Left renal pelvis (tissue), 4 donors: ENCODE results near the gene POLR2E. TPM values are rescaled to one million over a fixed set of nuclear protein-coding genes. Genes with fewer than 3 reads are reported as not detected.

Experiments
- DNase-seq, 4 donors: peaks; one replicate each; pipeline ENCODE4 v3.0.0-alpha.2; 2013; ENCODE audit warnings: low read depth in 4 of 4, low spot score in 3 of 4
- polyA plus RNA-seq, 4 donors: library from polyadenylated mRNA; unstranded; fragments of 120-200 nt; gene quantifications; one replicate each; pipeline ENCODE4 v1.2.1, GENCODE V29; 2013; ENCODE audit not compliant: insufficient read length in 4 of 4

The POLR2E gene
- polyA plus RNA-seq, 4 donors = 106 to 154 (median 145) TPM

DNA sequence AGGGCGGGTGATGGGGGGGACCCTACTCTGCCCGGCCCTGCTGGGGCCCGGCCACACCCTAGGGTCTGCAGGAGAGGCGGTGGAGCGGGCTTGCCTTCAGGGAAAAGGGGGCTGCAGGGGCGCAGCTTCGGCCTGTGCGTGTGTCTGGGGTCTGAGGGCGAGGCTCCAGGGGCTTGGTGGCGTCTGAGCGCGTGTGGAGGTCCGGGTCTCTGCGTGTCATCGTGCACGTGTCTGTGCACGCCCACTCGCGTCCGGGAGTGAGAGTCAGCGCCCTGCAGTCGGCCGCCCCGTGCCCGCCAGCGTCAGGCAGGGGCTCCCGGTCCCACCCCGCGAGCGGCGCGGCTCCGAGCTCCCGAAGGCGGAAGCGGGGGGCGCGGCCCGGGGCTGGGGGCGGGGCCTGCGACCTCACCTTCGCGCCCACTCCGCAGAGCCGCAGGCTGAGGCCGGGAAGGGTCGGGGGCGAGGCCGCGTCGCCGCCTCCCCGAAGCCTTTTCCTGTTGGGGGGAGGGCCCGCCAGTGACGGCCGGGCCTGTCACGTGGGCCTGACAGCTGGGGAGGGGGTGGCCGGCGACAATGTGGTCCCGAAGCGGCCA, 28.3 kb downstream of the POLR2E start, which contains the start of gene ARHGAP45:
Gene ARHGAP45, plus strand, starts transcription at position 420 of the 593 bp plus-strand sequence. CDS start 239 bp downstream, outside the sequence.
- DNase-seq = no peak

DNA sequence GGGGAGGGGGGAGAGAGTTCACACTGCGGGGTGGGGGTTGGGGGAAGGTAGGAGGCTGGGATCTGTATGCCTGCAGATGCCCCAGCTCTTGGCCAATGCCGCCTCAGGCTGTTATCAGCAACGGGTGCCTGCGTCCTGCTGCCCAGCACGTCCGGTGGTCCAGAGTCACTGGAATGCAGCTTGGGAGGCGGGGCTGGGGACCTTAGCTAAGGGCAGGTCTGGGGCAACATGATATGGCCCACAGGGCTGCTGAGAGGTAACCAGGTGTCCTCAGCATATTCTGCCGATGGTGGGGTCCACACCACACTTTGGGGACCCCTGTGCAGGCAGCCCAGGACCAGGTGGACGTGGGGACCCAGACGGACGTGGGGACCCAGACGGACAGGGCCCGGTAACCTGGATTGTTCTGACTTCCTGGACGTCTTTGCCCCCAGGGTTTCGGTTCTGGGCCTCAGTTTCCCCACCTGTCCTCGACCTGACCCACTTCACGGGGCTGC, 28.9 kb downstream of the POLR2E start:
- no peak for DNase-seq

GRCh38 chr19:1065606-1066109, 29.5 kb downstream of the POLR2E start:
- DNase-seq = no peak

- DNase-seq = peak in 1 of 4 donors; percentile 25
Measured at GRCh38 chr19:1064661-1065605, 30.2 kb downstream of the POLR2E start.

DNA sequence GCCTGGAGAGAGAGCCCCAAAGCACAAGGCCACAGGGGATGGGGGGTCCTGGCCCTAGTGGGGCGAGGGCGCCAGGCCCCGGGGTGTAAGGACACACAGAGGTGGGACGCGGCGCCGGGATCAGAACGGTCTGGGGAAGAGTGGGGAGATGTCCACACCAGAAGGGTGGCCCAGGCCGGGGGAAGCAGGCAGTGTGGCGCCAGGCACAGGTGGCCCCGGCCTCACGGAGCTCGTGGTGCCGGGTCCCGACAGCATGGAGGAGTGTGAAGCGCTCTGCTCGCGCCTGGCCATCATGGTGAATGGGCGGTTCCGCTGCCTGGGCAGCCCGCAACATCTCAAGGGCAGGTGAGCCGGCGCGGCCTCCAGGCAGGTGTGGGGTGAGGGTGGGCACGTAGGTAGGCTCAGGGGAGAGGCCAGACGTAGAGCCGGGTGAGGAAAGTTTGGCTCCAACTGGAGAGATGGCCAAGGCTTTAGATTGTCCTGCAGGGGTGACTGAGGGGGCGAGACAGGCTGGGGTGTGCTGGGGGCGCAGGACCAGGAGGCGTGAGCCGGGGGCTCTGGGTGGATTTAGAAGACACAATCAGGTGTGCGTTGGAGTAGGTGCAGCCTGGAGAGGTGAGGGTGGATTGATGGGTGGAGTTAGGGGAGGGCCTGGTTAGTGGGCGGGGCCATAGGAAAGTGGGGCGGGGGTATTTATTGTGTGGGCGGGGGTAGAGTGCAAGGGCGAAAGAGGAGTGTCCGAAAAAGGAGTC, 31.1 kb downstream of the POLR2E start:
- no peak for DNase-seq

GRCh38 chr19:1063030-1063908, 31.9 kb downstream of the POLR2E start:
- DNase-seq = no peak

GRCh38 chr19:1062387-1063029, 32.7 kb downstream of the POLR2E start:
- no peak for DNase-seq

DNA sequence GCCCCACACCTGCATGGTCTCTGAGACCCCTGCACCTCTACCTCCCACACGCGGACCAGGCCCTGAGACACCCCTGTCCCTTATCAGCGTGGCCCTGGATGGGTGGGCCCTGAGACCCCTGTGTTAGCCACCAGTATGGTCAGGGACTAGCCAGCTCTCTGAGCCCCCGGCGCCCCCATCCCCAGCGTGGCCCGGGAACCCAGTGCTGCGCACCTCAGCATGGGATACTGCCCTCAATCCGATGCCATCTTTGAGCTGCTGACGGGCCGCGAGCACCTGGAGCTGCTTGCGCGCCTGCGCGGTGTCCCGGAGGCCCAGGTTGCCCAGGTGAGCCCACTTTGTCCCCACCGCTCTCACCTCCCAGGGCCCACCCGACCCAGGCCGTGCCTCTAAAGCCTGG, 33.2 kb downstream of the POLR2E start:
- no peak for DNase-seq

DNA sequence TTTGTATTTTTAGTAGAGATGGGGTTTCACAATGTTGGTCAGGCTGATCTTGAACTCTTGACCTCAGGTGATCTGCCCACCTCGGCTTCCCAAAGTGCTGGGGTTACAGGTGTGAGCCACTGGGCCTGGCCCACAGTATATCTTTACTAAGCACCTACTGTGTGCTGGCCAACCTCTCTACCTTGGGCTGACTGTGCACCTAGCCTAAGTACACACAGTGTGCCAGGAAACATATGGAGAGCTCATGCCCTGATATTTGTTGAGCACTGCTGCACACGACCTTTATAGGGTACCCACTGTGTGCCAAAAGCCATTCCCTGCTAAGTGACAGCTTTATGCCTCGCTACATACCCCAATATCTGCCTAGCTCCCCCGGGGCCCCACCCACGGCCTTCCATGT, 34.5 kb downstream of the POLR2E start:
- DNase-seq = no peak

- no peak for DNase-seq
Measured at GRCh38 chr19:1058112-1058511, 37.1 kb downstream of the POLR2E start.

DNA sequence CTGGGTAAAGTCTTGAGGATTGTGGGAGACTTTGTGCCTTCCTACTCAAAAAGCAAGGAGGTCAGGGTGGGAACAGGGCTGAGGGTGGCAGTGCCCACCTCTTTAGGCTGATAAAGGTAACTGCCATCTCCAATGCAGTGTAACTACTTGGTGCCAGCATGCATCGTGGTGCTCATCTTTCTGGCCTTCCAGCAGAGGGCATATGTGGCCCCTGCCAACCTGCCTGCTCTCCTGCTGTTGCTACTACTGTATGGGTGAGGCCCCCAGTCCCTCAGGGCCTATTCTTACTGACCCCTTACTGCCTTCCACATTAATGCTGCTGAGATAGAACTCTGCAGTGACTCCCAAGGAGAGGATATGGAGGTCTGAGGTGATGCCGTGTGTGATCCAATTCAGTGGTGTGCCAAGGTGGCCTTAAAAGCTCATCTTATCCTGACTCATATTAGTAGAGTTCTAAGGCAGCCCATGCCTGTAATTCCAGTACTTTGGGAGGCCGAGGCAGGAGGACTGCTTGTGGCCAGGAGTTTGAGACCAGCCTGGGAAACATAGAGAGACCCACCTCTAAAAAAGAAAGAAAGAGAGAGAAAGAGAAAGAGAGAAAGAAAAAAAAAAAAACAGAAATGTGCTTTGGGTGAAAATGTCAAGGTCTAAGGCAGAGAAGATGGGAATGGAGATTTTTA, 37.9 kb downstream of the POLR2E start:
- DNase-seq = no peak

DNA sequence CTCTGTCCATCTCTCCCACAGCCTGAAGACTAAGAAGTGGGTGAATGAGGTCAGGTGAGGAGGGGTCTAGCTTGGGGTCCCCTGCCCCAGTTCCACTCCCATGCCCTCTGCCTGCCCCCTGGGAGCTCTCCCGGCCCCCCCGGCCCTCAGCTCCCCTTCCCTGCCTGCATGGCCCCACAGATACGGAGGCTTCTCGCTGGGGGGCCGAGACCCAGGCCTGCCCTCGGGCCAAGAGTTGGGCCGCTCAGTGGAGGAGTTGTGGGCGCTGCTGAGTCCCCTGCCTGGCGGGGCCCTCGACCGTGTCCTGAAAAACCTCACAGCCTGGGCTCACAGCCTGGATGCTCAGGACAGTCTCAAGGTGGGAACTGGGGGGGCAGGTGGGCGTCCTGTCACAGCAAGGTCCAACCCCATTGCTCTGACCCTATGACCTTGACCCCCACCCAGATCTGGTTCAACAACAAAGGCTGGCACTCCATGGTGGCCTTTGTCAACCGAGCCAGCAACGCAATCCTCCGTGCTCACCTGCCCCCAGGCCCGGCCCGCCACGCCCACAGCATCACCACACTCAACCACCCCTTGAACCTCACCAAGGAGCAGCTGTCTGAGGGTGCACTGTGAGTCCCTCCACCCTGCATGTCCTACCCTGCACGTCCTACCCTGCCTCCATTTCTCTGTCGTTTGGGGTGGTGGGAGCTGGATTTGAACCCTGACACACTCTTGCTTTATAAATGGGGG, 39.1 kb downstream of the POLR2E start:
- no peak for DNase-seq

DNA sequence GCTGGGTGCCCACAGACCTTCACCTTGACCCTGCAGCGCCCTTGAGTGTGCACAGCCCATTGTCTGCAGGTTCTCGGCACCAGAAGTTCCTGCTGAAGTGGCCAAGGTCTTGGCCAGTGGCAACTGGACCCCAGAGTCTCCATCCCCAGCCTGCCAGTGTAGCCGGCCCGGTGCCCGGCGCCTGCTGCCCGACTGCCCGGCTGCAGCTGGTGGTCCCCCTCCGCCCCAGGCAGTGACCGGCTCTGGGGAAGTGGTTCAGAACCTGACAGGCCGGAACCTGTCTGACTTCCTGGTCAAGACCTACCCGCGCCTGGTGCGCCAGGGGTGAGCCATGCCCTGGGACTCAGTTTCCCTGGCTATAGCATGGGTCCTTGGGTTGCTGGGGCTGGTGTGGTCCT, 40.1 kb downstream of the POLR2E start:
- DNase-seq = no peak

DNA sequence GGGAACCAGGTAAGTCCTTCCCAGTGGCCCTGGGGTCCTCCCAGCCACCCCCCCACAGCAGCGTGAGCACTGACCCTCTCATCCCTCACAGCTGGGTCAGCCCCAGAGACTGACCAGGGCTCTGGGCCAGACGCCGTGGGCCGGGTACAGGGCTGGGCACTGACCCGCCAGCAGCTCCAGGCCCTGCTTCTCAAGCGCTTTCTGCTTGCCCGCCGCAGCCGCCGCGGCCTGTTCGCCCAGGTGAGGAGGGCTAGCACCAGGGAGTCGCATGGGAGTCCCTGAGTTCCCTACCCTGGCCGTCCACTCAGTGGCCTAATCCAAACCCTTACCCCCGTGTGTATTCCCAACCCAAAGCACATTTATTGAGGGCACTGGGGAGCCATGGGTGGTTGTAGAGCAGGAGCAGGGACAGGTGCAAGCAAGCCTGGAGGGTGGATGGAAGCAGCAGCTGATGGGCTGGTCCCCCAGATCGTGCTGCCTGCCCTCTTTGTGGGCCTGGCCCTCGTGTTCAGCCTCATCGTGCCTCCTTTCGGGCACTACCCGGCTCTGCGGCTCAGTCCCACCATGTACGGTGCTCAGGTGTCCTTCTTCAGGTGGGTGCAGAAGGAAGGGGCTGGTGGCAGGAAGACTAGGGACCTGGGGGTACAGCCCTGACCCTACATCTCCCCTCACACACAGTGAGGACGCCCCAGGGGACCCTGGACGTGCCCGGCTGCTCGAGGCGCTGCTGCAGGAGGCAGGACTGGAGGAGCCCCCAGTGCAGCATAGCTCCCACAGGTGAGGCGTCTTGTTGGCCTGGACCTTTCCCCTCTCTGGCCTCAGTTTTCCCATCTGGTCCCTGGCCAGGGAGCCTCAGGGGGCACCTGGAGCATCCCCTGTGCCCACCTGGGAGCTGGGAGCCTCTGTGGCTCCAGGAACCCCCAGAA, 40.8 kb downstream of the POLR2E start:
- DNase-seq = no peak

GRCh38 chr19:1053176-1054101, 41.7 kb downstream of the POLR2E start:
- no peak for DNase-seq
